IMR-90 (cell line): ENCODE measurements around the gene NTRK3. TPM values are rescaled to one million over a fixed set of nuclear protein-coding genes. Genes with fewer than 3 reads are reported as not detected.

Experiments
- ATAC-seq: fragments of 200-7000 bp; cut with Tn5 transposase; 2 replicates; pipeline ENCODE4 v1.9.1; 2020; ENCODE audit warnings: low read depth, mild to moderate bottlenecking, moderate library complexity
- BruUV-seq: library from RNA; stranded (reverse); fragments of 400-500 nt; replicated peaks from 2 replicates; lab custom pipeline; 2021; lab: Mats Ljungman, UMichigan
- CTCF ChIA-PET: fragments of 300-600 bp; formaldehyde crosslinking; extraction: SDS; loops from one replicate; lab custom pipeline; 2021; ENCODE audit warnings: antibody characterized with exemption; lab: Yijun Ruan, JAX
- POLR2A ChIA-PET: fragments of 300-600 bp; sonication (Branson Sonifier 250); formaldehyde crosslinking; loops from one replicate; lab custom pipeline; 2022; ENCODE audit warnings: antibody characterized with exemption; ENCODE audit not compliant: unreplicated experiment; lab: Charles Lee
- DNase-seq: peaks from one replicate; pipeline ENCODE4 v3.0.0; 2013
- H2AFZ ChIP-seq: replicated peaks from 2 replicates; pipeline ENCODE3; 2013; ENCODE audit warnings: low read length, mild to moderate bottlenecking; ENCODE audit not compliant: poor library complexity
- H2AK5ac ChIP-seq: 2 replicates; pipeline ENCODE4 v1.6.1; 2013; ENCODE audit warnings: low read depth, low read length, inconsistent platforms
- H2AK9ac ChIP-seq: replicated peaks from 2 replicates; pipeline ENCODE3; 2013; ENCODE audit warnings: mild to moderate bottlenecking, low read depth, low read length, moderate library complexity; ENCODE audit not compliant: poor library complexity
- H2BK120ac ChIP-seq: 2 replicates; pipeline ENCODE4 v1.6.1; 2013; ENCODE audit warnings: low read depth, low read length, inconsistent platforms
- H2BK15ac ChIP-seq: 3 replicates; pipeline ENCODE4 v1.6.1; 2013; ENCODE audit warnings: low read depth, low read length, inconsistent platforms
- H2BK20ac ChIP-seq: 2 replicates; pipeline ENCODE4 v1.6.1; 2013; ENCODE audit warnings: low read depth, mild to moderate bottlenecking, inconsistent platforms, low read length, moderate library complexity
- H2BK5ac ChIP-seq: 2 replicates; pipeline ENCODE4 v1.6.1; 2013; ENCODE audit warnings: mild to moderate bottlenecking, low read depth, low read length, inconsistent platforms; ENCODE audit not compliant: poor library complexity, severe bottlenecking
- H3K14ac ChIP-seq: replicated peaks from 2 replicates; pipeline ENCODE4 v1.6.1; 2013; ENCODE audit warnings: low read depth, low read length, inconsistent platforms
- H3K18ac ChIP-seq: 2 replicates; pipeline ENCODE4 v1.6.1; 2013; ENCODE audit warnings: low read depth, low read length, control low read depth
- H3K23ac ChIP-seq: 2 replicates; pipeline ENCODE4 v1.6.1; 2013; ENCODE audit warnings: low read depth, low read length, inconsistent platforms
- H3K27ac ChIP-seq: 2 replicates; pipeline ENCODE4 v1.5.1; 2013; ENCODE audit warnings: mild to moderate bottlenecking, control low read depth, low read length; ENCODE audit not compliant: insufficient read depth
- H3K27me3 ChIP-seq: 2 replicates; pipeline ENCODE4 v1.6.1; 2013; ENCODE audit warnings: low read length; ENCODE audit not compliant: control insufficient read depth, insufficient read depth
- H3K36me3 ChIP-seq: 2 replicates; pipeline ENCODE4 v1.6.1; 2013; ENCODE audit warnings: low read length, mixed read lengths; ENCODE audit not compliant: control insufficient read depth, insufficient read depth
- H3K4ac ChIP-seq: 2 replicates; pipeline ENCODE4 v1.6.1; 2013; ENCODE audit warnings: low read depth, low read length, inconsistent platforms
- H3K4me1 ChIP-seq: 2 replicates; pipeline ENCODE4 v1.6.1; 2013; ENCODE audit warnings: low read length, mixed read lengths; ENCODE audit not compliant: control insufficient read depth, insufficient read depth
- H3K4me2 ChIP-seq: 2 replicates; pipeline ENCODE4 v1.6.1; 2013; ENCODE audit warnings: low read depth, mild to moderate bottlenecking, control low read depth, low read length, moderate library complexity
- H3K4me3 ChIP-seq: 2 replicates; pipeline ENCODE4 v1.5.1; 2013; ENCODE audit warnings: low read depth, mild to moderate bottlenecking, control low read depth, low read length, moderate library complexity; ENCODE audit not compliant: insufficient read depth
- H3K56ac ChIP-seq: 2 replicates; pipeline ENCODE4 v1.6.1; 2013; ENCODE audit warnings: low read length, inconsistent platforms; ENCODE audit not compliant: insufficient read depth; ENCODE audit errors: extremely low read depth
- H3K79me1 ChIP-seq, 2 experiments: 2 replicates each; pipeline ENCODE4 v1.6.1; 2013; ENCODE audit warnings: low read length in 2 of 2, inconsistent platforms in 1 of 2, low read depth in 1 of 2
- H3K9ac ChIP-seq: 2 replicates; pipeline ENCODE4 v1.6.1; 2013; ENCODE audit warnings: low read depth, low read length, control low read depth
- H3K9me1 ChIP-seq: 2 replicates; pipeline ENCODE4 v1.6.1; 2013; ENCODE audit warnings: low read length, inconsistent platforms; ENCODE audit not compliant: insufficient read depth
- H3K9me3 ChIP-seq: 2 replicates; pipeline ENCODE4 v1.6.1; 2013; ENCODE audit warnings: low read length; ENCODE audit not compliant: control insufficient read depth, insufficient read depth
- H4K20me1 ChIP-seq: 2 replicates; pipeline ENCODE4 v1.6.1; 2013; ENCODE audit warnings: low read length, inconsistent platforms; ENCODE audit not compliant: insufficient read depth
- H4K5ac ChIP-seq: 2 replicates; pipeline ENCODE4 v1.6.1; 2013; ENCODE audit warnings: mild to moderate bottlenecking, low read depth, low read length, control low read depth
- H4K8ac ChIP-seq, 2 experiments: 2 replicates each; pipeline ENCODE4 v1.6.1; 2013; ENCODE audit warnings: low read depth in 2 of 2, low read length in 2 of 2, control low read depth in 1 of 2, inconsistent platforms in 1 of 2
- H4K91ac ChIP-seq: 2 replicates; pipeline ENCODE4 v1.6.1; 2013; ENCODE audit warnings: low read depth, low read length, inconsistent platforms; ENCODE audit not compliant: insufficient read depth
- BHLHE40 ChIP-seq: fragments of 150-350 bp; IDR thresholded peaks from 2 replicates; pipeline ENCODE4 v1.6.1; 2016; ENCODE audit warnings: mild to moderate bottlenecking, low read depth, low read length
- CEBPB ChIP-seq: IDR thresholded peaks from 2 replicates; pipeline ENCODE4 v1.6.1; 2012; ENCODE audit warnings: low read depth, low read length, improper control_type of control experiment
- CHD1 ChIP-seq: IDR thresholded peaks from 2 replicates; pipeline ENCODE4 v1.6.1; 2012; ENCODE audit warnings: low read depth, low read length, improper control_type of control experiment
- FOS ChIP-seq: fragments of 150-350 bp; IDR thresholded peaks from 2 replicates; pipeline ENCODE4 v1.6.1; 2016; ENCODE audit warnings: low read depth, low read length
- MAFK ChIP-seq: IDR thresholded peaks from 2 replicates; pipeline ENCODE4 v1.6.1; 2012; ENCODE audit warnings: low read depth, low read length, improper control_type of control experiment
- MXI1 ChIP-seq: IDR thresholded peaks from 2 replicates; pipeline ENCODE4 v1.6.1; 2012; ENCODE audit warnings: low read depth, mild to moderate bottlenecking, low read length, moderate library complexity, borderline replicate concordance
- RAD21 ChIP-seq: IDR thresholded peaks from 2 replicates; pipeline ENCODE4 v1.6.1; 2012; ENCODE audit warnings: low read length, improper control_type of control experiment
- RCOR1 ChIP-seq: IDR thresholded peaks from 2 replicates; pipeline ENCODE4 v1.6.1; 2012; ENCODE audit warnings: mild to moderate bottlenecking, low read length, improper control_type of control experiment; ENCODE audit not compliant: insufficient replicate concordance
- RFX5 ChIP-seq: IDR thresholded peaks from 2 replicates; pipeline ENCODE4 v1.8.0; 2012; ENCODE audit warnings: low read depth, mild to moderate bottlenecking, low read length, moderate library complexity
- SMC3 ChIP-seq: fragments of 150-350 bp; IDR thresholded peaks from 2 replicates; pipeline ENCODE4 v1.6.1; 2016; ENCODE audit warnings: low read depth, mild to moderate bottlenecking, antibody characterized with exemption, low read length, moderate library complexity
- WGBS, 2 experiments: methylation state at CpG; one replicate each; pipeline versions ENCODE4 v1.1.5 to v1.1.7; 2013; ENCODE audit warnings: missing lambda C conversion rate in 2 of 2; ENCODE audit not compliant: insufficient read length in 1 of 2; ENCODE audit errors: extremely low coverage in 2 of 2; 5-methylcytosine and 5-hydroxymethylcytosine counted together
- dilution Hi-C: fragments of 300-500 bp; cut with HindIII; formaldehyde crosslinking; loops from one replicate; pipeline ENCODE4 v1.14.3; 2018; ENCODE audit warnings: low sequenced_read_pairs; ENCODE audit not compliant: unreplicated experiment
- in situ Hi-C: fragments of 300-500 bp; cut with MboI; formaldehyde crosslinking; loops from 3 replicates; pipeline ENCODE4 v1.14.3; 2019; ENCODE audit warnings: low sequenced_read_pairs, inconsistent platforms, mixed read lengths
- intact Hi-C: fragments of 100-400 bp; cut with micrococcal nuclease; formaldehyde crosslinking; loops from 2 replicates; pipeline ENCODE4 v1.10.0; 2022
- polyA plus RNA-seq, 3 experiments: library from polyadenylated mRNA; depleted of rRNA; stranded (reverse); fragments of >200 nt; gene quantifications; 2 replicates each; pipeline ENCODE4 v1.2.3, GENCODE V29; 2012; ENCODE audit warnings: low replicate concordance in 1 of 3
- total RNA-seq: library from RNA; depleted of rRNA; stranded (reverse); fragments of >200 nt; gene quantifications from 2 replicates; pipeline ENCODE4 v1.2.3, GENCODE V29; 2012
- TF ChIP-seq, protein P1 (sequence below): conservative IDR thresholded peaks from 2 replicates; pipeline ENCODE4 v1.5.1; 2012; ENCODE audit warnings: mild to moderate bottlenecking, low read depth, low read length, improper control_type of control experiment
- TF ChIP-seq, protein P2 (sequence below): fragments of 150-350 bp; IDR thresholded peaks from 2 replicates; pipeline ENCODE4 v1.6.1; 2016; ENCODE audit warnings: low read depth, mild to moderate bottlenecking, low read length, moderate library complexity, borderline replicate concordance

Gene NTRK3
- total and polyA plus RNA-seq, 2 of the 4 experiments (the other 2 are of a cell fraction) = under 0.01 to 0.15 TPM

DNA sequence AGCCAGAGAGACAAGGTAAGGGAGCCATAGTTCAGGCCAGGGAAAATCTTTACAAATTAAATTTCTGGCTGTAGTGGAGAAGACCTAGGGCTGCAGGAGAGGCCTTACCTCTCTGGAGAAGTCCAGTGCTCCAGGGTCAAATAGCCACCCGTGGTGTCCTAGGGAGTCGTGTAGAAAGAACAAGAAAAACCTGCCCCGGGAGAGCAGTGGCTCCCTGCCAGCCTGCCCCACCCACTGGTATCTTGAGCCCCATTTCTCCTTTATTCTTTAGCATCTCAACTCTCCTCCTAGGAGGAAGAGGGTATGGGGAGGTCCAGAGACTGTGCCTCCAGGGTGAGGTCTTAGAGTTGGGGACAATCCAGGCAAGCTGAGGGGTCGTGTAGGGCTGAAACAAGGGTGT, 32.1 kb upstream of the NTRK3 start:
- Histone ChIP-seq H3K9me1 (no peaks in the 10 kb centered on the region), H3K36me3 (no peaks in the 10 kb centered on the region), H3K27me3 (no peaks in the 10 kb centered on the region), H3K14ac (no peak overlapping the region), H3K4me1 (no peaks in the 10 kb centered on the region), H3K56ac (no peak overlapping the region), H3K4ac (no peak overlapping the region), H2BK5ac (no peak overlapping the region), H4K91ac (no peak overlapping the region), H3K79me1 (no peaks in the 10 kb centered on the region), H3K27ac (no peak overlapping the region), H3K18ac (no peak overlapping the region), H2AK9ac (no peak overlapping the region), H2AFZ (no peak overlapping the region), H3K23ac (no peak overlapping the region), H3K9ac (no peak overlapping the region), H4K5ac (no peak overlapping the region), H2BK20ac (no peak overlapping the region), H3K9me3 (no peaks in the 10 kb centered on the region), H3K4me2 (no peak overlapping the region), H2BK120ac (no peak overlapping the region), H2BK15ac (no peak overlapping the region), H4K20me1 (no peaks in the 10 kb centered on the region), H3K4me3 (no peak overlapping the region), H2AK5ac (no peak overlapping the region), H4K8ac (no peak overlapping the region)
- ChIA-PET POLR2A (no interaction called here), CTCF (no interaction called here)
- dilution Hi-C loops (no loop called here), intact Hi-C loops (no loop called here), in situ Hi-C loops (no loop called here)
- no peak for TF ChIP-seq RAD21
- TF ChIP-seq RFX5 = no peak
- no peak for TF ChIP-seq CEBPB
- TF ChIP-seq RCOR1 = no peak
- no peak for TF ChIP-seq SMC3
- no peak for TF ChIP-seq FOS
- TF ChIP-seq, protein P1, sequence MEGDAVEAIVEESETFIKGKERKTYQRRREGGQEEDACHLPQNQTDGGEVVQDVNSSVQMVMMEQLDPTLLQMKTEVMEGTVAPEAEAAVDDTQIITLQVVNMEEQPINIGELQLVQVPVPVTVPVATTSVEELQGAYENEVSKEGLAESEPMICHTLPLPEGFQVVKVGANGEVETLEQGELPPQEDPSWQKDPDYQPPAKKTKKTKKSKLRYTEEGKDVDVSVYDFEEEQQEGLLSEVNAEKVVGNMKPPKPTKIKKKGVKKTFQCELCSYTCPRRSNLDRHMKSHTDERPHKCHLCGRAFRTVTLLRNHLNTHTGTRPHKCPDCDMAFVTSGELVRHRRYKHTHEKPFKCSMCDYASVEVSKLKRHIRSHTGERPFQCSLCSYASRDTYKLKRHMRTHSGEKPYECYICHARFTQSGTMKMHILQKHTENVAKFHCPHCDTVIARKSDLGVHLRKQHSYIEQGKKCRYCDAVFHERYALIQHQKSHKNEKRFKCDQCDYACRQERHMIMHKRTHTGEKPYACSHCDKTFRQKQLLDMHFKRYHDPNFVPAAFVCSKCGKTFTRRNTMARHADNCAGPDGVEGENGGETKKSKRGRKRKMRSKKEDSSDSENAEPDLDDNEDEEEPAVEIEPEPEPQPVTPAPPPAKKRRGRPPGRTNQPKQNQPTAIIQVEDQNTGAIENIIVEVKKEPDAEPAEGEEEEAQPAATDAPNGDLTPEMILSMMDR = no peak
- TF ChIP-seq BHLHE40 = no peak
- TF ChIP-seq MAFK = no peak
- no peak for TF ChIP-seq CHD1
- no peak for TF ChIP-seq MXI1
- TF ChIP-seq, protein P2, sequence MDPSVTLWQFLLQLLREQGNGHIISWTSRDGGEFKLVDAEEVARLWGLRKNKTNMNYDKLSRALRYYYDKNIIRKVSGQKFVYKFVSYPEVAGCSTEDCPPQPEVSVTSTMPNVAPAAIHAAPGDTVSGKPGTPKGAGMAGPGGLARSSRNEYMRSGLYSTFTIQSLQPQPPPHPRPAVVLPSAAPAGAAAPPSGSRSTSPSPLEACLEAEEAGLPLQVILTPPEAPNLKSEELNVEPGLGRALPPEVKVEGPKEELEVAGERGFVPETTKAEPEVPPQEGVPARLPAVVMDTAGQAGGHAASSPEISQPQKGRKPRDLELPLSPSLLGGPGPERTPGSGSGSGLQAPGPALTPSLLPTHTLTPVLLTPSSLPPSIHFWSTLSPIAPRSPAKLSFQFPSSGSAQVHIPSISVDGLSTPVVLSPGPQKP = no peak
- BruUV-seq = no TSS peak
- ATAC-seq (no peak), DNase-seq (no peak)
- WGBS, 2 experiments = no CpG with 5 or more reads among the region's 4 CpGs
